GM10248 (cell line): ENCODE measurements around the gene MYO1F.

Experiments used
- CTCF ChIA-PET: fragments of 300-600 bp; sonication (Branson Sonifier 250); formaldehyde crosslinking; extraction: SDS; loops from one replicate; lab custom pipeline; 2021; ENCODE audit warnings: antibody characterized with exemption; lab: Yijun Ruan, JAX
- POLR2A ChIA-PET: fragments of 350-650 bp; sonication (Branson Sonifier 250); formaldehyde crosslinking; extraction: SDS; loops from one replicate; lab custom pipeline; 2020; ENCODE audit warnings: antibody characterized with exemption; lab: Yijun Ruan, JAX
- DNase-seq: peaks from one replicate; pipeline ENCODE4 v3.0.0; 2012; ENCODE audit errors: extremely low spot score
- CTCF ChIP-seq: IDR thresholded peaks from 2 replicates; pipeline ENCODE4 v1.5.1; 2012; ENCODE audit warnings: mild to moderate bottlenecking, low read depth; ENCODE audit errors: extremely low read depth, missing control alignments, control extremely low read depth

The MYO1F gene

GRCh38 chr19:8615813-8616596, 38.8 kb upstream of the MYO1F start:
- CTCF ChIA-PET, result interaction anchor here (0.7 to 2.3 kb wide), 8 partner anchors 17 to 78 kb away, joined by 3 to 8 read pairs (median 4); no protein-coding TSS in a partner anchor
- POLR2A ChIA-PET, result no interaction called here
- DNase-seq, result peak; percentile 46
- peak; percentile 90 for TF ChIP-seq CTCF

GRCh38 chr19:8615024-8615423, 37.8 kb upstream of the MYO1F start:
- no peak for TF ChIP-seq CTCF
- CTCF ChIA-PET, result interaction anchor here (0.7 to 2.3 kb wide), 6 partner anchors 20 to 79 kb away, joined by 3 to 8 read pairs (median 4); no protein-coding TSS in a partner anchor
- POLR2A ChIA-PET, result no interaction called here
- DNase-seq, result no peak

- no peak for DNase-seq
- ChIA-PET CTCF (interaction anchor here (1.0 to 2.3 kb wide), 5 partner anchors 34 to 80 kb away, joined by 3 to 8 read pairs (median 4); no protein-coding TSS in a partner anchor), POLR2A (no interaction called here)
- no peak for TF ChIP-seq CTCF
These were observed 37.2 kb upstream of the MYO1F start for GRCh38 chr19:8614455-8614854.

DNA sequence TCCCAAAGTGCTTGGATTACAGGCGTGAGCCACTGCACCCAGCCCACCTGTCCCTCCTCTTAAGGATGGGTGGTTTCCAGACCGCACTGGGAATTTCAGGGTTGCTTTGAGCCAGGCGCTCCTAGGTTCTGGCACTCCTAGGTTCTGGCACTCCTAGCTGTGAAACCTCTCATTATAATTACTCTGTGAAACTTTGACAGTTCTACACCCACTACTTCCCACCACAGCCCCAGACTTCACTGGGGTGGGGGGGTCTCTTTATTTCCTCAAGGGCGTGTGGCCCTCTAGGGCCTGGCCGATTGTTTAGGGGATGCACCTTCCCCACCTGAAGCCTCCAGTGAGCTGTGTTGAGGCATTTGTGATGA, 35.5 kb upstream of the MYO1F start:
- ChIA-PET POLR2A (no interaction called here), CTCF (no interaction called here)
- DNase-seq, result no peak
- TF ChIP-seq CTCF, result no peak

DNA sequence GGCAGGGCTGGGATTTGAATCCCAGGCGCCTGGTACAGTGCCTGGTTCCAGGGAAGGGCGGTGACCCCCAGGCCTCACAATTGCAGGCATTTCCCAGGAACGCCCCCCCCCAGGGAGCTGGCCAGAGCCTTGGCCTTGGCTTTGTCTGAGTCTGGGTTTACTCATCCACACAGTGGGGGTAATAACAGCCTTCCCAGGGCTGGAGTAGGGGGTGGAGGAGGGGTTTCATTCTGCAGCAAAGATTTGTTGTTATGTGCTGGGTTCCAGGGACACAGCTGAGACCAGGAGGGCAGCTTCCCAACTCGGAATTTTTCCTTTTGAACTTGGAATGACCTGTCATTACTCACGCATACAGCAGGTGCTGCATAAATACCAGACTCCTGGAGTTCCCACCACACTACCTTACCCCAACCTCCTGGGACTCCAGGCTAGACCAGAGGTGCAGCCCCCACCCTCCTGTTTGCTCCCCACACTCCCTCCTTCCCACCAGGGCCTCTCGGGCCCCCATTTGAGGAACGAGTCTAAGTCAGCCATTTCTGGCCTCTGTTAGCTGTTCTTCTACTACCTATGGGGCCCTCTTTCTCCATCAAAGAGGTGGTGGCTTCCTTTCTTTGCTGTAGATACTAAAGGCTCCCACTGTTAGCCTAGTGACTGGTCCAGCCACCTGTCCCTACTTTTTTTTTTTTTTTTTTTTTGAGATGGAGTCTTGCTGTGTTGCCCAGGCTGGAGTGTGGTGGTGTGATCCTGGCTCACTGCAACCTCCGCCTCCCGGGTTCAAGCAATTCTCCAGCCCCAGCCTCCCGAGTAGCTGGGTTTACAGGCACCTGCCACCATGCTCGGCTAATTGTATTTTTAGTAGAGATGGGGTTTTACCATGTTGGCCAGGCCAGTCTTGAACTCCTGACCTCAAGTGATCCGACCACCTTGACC, 34.9 kb upstream of the MYO1F start:
- POLR2A ChIA-PET, result interaction anchor here (0.7 kb wide), 1 partner anchor 1405 kb away, joined by 6 read pairs; no protein-coding TSS in a partner anchor
- no peak for TF ChIP-seq CTCF
- DNase-seq, result no peak
- CTCF ChIA-PET, result interaction anchor here (1.0 kb wide), 1 partner anchor 82 kb away, joined by 3 read pairs; no protein-coding TSS in a partner anchor

DNA sequence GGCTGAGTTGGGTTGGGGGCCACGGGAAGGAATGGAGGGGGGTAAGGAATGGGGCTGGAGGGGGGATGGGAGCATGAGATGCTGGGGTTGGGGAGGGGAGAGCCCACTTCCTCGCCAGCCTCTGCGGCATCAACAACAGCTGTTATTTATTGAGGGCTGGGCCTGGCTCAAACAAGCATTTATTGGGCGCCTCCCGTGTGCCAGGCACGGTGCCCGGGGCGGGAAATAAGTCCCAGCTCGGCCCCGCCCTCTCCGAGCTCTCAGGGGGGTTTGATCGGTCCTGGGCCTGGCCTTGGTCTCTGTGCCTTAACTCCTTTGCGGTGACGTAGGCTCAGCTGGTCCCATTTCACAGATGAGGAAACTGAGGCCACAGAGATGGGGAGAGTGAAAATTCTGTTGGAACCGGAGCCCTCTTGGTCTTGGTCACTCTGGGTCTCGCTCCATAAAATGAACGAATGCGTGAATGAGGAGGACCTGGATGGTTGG, 34.2 kb upstream of the MYO1F start:
- DNase-seq, result no peak
- TF ChIP-seq CTCF, result no peak
- CTCF ChIA-PET, result interaction anchor here (1.0 kb wide), 1 partner anchor 83 kb away, joined by 3 read pairs; no protein-coding TSS in a partner anchor
- POLR2A ChIA-PET, result no interaction called here
